ENCODE results near the gene RUNDC3A.
"Not testable (repeated sequence)": the region's sequence is repeated elsewhere in the genome, so short reads cannot be mapped to it uniquely, and the experiment has no call there.

The RUNDC3A gene

GRCh38 chr17:44359006-44359405, 50.6 kb downstream of the RUNDC3A start:
- no peak for DNase-seq (ENCODE audit: low read depth in 2 of 2)

GRCh38 chr17:44359458-44360143, 51.2 kb downstream of the RUNDC3A start:
- no peak for DNase-seq (ENCODE audit: low read depth in 2 of 2)

GRCh38 chr17:44360144-44360533, 51.7 kb downstream of the RUNDC3A start:
- DNase-seq (ENCODE audit: low read depth in 2 of 2), result no peak

GRCh38 chr17:44360826-44361225, 52.4 kb downstream of the RUNDC3A start:
- no peak for DNase-seq (ENCODE audit: low read depth in 2 of 2)

DNA sequence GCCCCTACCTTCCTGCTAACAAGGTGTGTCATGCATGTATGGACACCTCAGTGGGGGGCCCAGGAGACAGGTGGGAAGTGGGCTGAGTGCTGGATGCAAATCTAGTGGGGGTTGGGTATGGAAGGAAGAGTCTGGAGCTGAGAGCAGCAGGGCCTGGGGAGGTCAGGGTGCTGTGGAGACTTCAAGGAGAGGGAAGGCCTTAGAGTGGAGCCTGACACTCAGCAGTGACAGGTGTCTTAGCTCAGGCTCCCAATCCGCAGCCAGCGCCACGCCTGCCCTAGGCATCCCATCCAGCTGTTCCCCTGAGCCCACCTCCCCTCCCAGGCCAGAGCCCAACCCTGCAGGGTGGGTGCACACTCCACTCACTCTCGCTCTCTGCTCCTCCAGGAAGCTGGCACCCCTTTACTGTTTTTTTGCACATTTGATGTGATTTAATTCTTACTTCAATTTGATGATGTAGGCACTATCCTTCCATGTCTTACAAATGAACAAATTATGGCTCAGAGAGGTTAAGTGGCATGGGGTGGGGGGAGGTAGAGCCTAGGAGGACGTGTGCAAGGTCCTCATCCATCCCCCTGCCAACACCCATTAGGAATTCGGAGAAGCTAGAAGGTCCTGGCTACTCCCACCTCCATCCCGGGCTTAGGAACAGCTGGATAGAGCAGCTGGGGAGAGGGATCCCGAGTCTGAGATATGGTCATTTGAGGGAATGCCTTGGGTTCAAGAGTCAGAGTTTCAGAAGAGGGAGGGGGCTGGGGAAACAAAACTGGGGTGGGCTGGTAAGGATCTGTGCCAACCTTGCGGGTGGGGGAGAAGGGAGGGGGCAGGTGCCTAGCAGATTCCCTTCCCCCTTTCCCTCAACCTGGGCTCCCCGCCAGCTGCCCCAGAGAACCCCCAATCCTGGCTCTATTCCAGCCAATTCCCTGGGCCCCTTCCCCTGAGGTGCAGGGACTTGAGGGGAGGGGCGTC, 53.2 kb downstream of the RUNDC3A start:
- DNase-seq (ENCODE audit: low read depth in 2 of 2), result no peak

DNA sequence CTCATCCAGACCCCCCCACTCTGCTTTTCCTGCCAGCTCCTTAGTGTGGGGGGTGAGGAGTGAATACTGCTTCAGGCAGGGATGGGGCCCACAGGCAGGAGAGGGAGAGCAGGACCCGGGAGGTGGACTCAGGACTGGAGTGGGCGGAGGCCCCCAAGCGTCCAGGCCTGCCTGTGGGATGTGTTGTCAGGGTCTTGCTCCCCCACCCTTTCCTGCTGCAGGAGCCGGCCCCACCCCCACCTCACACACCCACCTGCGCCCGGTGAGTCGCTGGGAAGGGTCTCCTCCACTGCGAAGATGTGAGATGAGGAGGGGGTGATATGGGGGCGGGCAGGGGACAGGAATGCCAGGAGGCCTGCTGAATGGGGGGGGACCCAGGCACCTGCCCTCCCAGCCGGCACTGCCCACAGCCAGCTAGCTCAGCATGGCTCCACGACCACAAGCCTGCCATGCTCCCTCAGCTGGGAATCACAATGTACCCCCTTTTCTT, 54.1 kb downstream of the RUNDC3A start:
- DNase-seq (ENCODE audit: low read depth in 2 of 2), result no peak

GRCh38 chr17:44362949-44363612, 54.7 kb downstream of the RUNDC3A start:
- no peak for DNase-seq (ENCODE audit: low read depth in 2 of 2)

DNA sequence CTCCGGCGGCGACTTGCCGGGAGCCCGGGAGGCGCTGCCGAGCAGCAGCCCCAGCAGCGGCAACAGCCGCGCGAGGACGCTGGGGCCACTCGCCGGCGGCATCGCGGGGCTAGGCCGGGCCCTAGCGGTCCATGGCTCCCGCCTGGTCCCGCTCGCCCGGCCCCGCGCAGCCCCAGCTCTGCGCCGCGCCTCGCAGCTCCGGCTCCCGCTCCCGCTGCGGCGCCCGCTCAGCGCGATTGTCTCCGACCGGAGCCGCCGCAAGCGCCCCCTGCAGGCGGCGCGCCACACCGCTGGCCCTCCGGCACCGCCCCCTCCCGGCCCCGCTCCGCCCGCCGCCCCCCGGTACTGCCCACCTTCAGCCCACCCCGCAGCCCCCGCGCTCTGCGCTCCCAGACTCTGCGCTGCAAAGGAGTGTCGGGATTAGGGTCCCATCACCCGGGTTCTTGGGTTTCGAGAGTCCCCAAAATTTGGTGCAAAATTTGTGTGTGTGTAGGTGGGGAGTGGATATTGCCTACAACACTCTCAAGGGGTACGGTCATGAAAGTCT, 55.3 kb downstream of the RUNDC3A start, which contains the start of gene FAM171A2:
Gene FAM171A2, minus strand, starts transcription at position 241 of the 547 bp plus-strand sequence. Its CDS starts 139 bp downstream, at position 102.
- peak in 1 of 2 donors; percentile 58 for DNase-seq (ENCODE audit: low read depth in 2 of 2)

- not testable (repeated sequence) for DNase-seq (ENCODE audit: low read depth in 2 of 2)
Observed at GRCh38 chr17:44365051-44365450, 56.6 kb downstream of the RUNDC3A start.

GRCh38 chr17:44367231-44367979, 59.0 kb downstream of the RUNDC3A start:
- DNase-seq (ENCODE audit: low read depth in 2 of 2), result no peak
